ENCODE data around the gene DYNC2I2. TPM values are rescaled to one million over a fixed set of nuclear protein-coding genes. Genes with fewer than 3 reads are reported as not detected.
"Not testable (repeated sequence)": the region's sequence is repeated elsewhere in the genome, so short reads cannot be mapped to it uniquely, and the experiment has no call there.

The DYNC2I2 gene
- total RNA-seq, 4 donors from 2014 or later = 41.4 to 160 (median 94.9) TPM

GRCh38 chr9:128675382-128675781, 18.7 kb upstream of the DYNC2I2 start:
- H3K27me3 ChIP-seq = no peaks in the 10 kb centered on the region
- no peak overlapping the region for H3K4me3 ChIP-seq
- in situ Hi-C loops (cut with MboI; ENCODE audit: low pct_ligation_motif_present in 1 of 4, low pct_unique_long_range_greater_than_20kb in 1 of 4, low sequenced_read_pairs in 3 of 4) = no loop called here
- TF ChIP-seq EP300 (IDR thresholded peaks at IDR 0.05; ENCODE audit: low read depth) (no peak), POLR2A (IDR thresholded peaks at IDR 0.05) (no peak), CTCF (IDR thresholded peaks at IDR 0.05) (no peak), POLR2AphosphoS5 (IDR thresholded peaks at IDR 0.05) (no peak)
- DNase-seq = no peak
- no peaks in the 10 kb centered on the region for H3K9me3 ChIP-seq
- 93 to 95% methylated on average over 4 of the region's 4 CpGs for WGBS, 2 donors (ENCODE audit: low coverage in 1 of 2)
- no peaks in the 10 kb centered on the region for H3K36me3 ChIP-seq
- no peak overlapping the region for H3K27ac ChIP-seq
- intact Hi-C loops (cut with DNase I; ENCODE audit: low total_unique reads) = no loop called here
- H3K4me1 ChIP-seq = no peaks in the 10 kb centered on the region

GRCh38 chr9:128669786-128670185, 13.1 kb upstream of the DYNC2I2 start:
- no peaks in the 10 kb centered on the region for H3K9me3 ChIP-seq
- DNase-seq = no peak
- no peaks in the 10 kb centered on the region for H3K27me3 ChIP-seq
- no peak for TF ChIP-seq CTCF (IDR thresholded peaks at IDR 0.05)
- TF ChIP-seq POLR2A (IDR thresholded peaks at IDR 0.05) = no peak
- TF ChIP-seq EP300 (IDR thresholded peaks at IDR 0.05; ENCODE audit: low read depth) = no peak
- no peak for TF ChIP-seq POLR2AphosphoS5 (IDR thresholded peaks at IDR 0.05)
- no peaks in the 10 kb centered on the region for H3K4me1 ChIP-seq
- in situ Hi-C loops (cut with MboI; ENCODE audit: low pct_ligation_motif_present in 1 of 4, low pct_unique_long_range_greater_than_20kb in 1 of 4, low sequenced_read_pairs in 3 of 4) (no loop called here), intact Hi-C loops (cut with DNase I; ENCODE audit: low total_unique reads) (no loop called here)
- no peak overlapping the region for H3K27ac ChIP-seq
- no peak overlapping the region for H3K4me3 ChIP-seq
- 93 to 100% methylated on average over 3 to 6 of the region's 6 CpGs for WGBS, 2 donors (ENCODE audit: low coverage in 1 of 2)
- H3K36me3 ChIP-seq = no peaks in the 10 kb centered on the region

- DNase-seq; H3K9me3 ChIP-seq; intact Hi-C loops (cut with DNase I; ENCODE audit: low total_unique reads); H3K4me3 ChIP-seq; H3K27ac ChIP-seq; H3K4me1 ChIP-seq; H3K36me3 ChIP-seq; H3K27me3 ChIP-seq; in situ Hi-C loops (cut with MboI; ENCODE audit: low pct_ligation_motif_present in 1 of 4, low pct_unique_long_range_greater_than_20kb in 1 of 4, low sequenced_read_pairs in 3 of 4): not testable (repeated sequence)
- WGBS, 2 donors (ENCODE audit: low coverage in 1 of 2) = 86 to 93% methylated on average over 6 to 8 of the region's 8 CpGs
These were observed 9.9 kb upstream of the DYNC2I2 start for GRCh38 chr9:128666481-128666941.

DNA sequence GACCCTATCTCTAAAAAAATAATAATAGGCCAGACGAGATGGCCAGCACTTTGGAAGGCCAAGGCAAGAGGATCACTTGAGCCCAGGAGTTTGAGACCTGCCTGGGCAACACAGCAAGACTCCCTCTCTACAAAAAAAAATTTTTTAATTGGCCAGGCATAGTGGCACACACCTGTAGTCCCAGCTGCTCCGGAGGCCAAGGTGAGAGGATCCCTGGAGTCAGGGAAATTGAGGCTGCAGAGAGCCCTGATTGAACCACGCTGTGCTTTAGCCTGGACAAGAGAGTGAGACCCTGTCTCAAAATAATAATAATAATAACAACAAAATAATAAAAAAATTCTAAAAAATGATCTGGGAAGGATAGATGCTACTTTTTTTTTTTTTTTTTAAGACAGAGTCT, 1.1 kb upstream of the DYNC2I2 start:
- 94 to 100% methylated on average over 2 to 3 of the region's 3 CpGs for WGBS, 2 donors (ENCODE audit: low coverage in 1 of 2)
- no peak for TF ChIP-seq POLR2AphosphoS5 (IDR thresholded peaks at IDR 0.05)
- TF ChIP-seq EP300 (IDR thresholded peaks at IDR 0.05; ENCODE audit: low read depth) = no peak
- no peak for TF ChIP-seq POLR2A (IDR thresholded peaks at IDR 0.05)
- TF ChIP-seq CTCF (IDR thresholded peaks at IDR 0.05) = no peak
- no peaks in the 10 kb centered on the region for H3K36me3 ChIP-seq
- H3K9me3 ChIP-seq = no peaks in the 10 kb centered on the region
- H3K4me3 ChIP-seq = no peak overlapping the region
- DNase-seq = no peak
- H3K27ac ChIP-seq = no peak overlapping the region
- H3K27me3 ChIP-seq = no peaks in the 10 kb centered on the region
- intact Hi-C loops (cut with DNase I; ENCODE audit: low total_unique reads) (loop anchor here (2.0 kb wide), 1 partner anchor 31 kb away; the partner anchor contains the start of gene SET), in situ Hi-C loops (cut with MboI; ENCODE audit: low pct_ligation_motif_present in 1 of 4, low pct_unique_long_range_greater_than_20kb in 1 of 4, low sequenced_read_pairs in 3 of 4) (no loop called here)
- H3K4me1 ChIP-seq = peaks cover 0 to 11% (median 8%) of the 10 kb centered on the region in 4 donors

GRCh38 chr9:128657344-128657704, 677 bp upstream of the DYNC2I2 start:
- intact Hi-C loops (cut with DNase I; ENCODE audit: low total_unique reads) (loop anchor here (2.0 kb wide), 1 partner anchor 31 kb away; the partner anchor contains the start of gene SET), in situ Hi-C loops (cut with MboI; ENCODE audit: low pct_ligation_motif_present in 1 of 4, low pct_unique_long_range_greater_than_20kb in 1 of 4, low sequenced_read_pairs in 3 of 4) (no loop called here)
- H3K27me3 ChIP-seq = no peaks in the 10 kb centered on the region
- H3K36me3 ChIP-seq = no peaks in the 10 kb centered on the region
- WGBS, 2 donors (ENCODE audit: low coverage in 1 of 2) = 94 to 99% methylated on average over 11 to 13 of the region's 13 CpGs
- H3K4me1 ChIP-seq = peaks cover 0 to 11% (median 8%) of the 10 kb centered on the region in 4 donors
- DNase-seq = no peak
- peak overlapping the region in 2 of 4 donors; percentile 84 to 87 for H3K4me3 ChIP-seq
- no peaks in the 10 kb centered on the region for H3K9me3 ChIP-seq
- TF ChIP-seq EP300 (IDR thresholded peaks at IDR 0.05; ENCODE audit: low read depth) (no peak), CTCF (IDR thresholded peaks at IDR 0.05) (no peak), POLR2AphosphoS5 (IDR thresholded peaks at IDR 0.05) (no peak), POLR2A (IDR thresholded peaks at IDR 0.05) (no peak)
- peak overlapping the region; percentile 92 to 99 (median 96) for H3K27ac ChIP-seq
